Inferior parietal cortex (tissue), 1 donor: ENCODE data around the gene POU6F1.
"Not testable (repeated sequence)": the region's sequence is repeated elsewhere in the genome, so short reads cannot be mapped to it uniquely, and the experiment has no call there.

Experiments used
- DNase-seq: peaks from one replicate; pipeline ENCODE4 v3.0.0-alpha.2; 2016; ENCODE audit errors: extremely low spot score

Gene POU6F1, protein sequence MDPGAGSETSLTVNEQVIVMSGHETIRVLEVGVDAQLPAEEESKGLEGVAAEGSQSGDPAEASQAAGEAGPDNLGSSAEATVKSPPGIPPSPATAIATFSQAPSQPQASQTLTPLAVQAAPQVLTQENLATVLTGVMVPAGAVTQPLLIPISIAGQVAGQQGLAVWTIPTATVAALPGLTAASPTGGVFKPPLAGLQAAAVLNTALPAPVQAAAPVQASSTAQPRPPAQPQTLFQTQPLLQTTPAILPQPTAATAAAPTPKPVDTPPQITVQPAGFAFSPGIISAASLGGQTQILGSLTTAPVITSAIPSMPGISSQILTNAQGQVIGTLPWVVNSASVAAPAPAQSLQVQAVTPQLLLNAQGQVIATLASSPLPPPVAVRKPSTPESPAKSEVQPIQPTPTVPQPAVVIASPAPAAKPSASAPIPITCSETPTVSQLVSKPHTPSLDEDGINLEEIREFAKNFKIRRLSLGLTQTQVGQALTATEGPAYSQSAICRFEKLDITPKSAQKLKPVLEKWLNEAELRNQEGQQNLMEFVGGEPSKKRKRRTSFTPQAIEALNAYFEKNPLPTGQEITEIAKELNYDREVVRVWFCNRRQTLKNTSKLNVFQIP

DNA sequence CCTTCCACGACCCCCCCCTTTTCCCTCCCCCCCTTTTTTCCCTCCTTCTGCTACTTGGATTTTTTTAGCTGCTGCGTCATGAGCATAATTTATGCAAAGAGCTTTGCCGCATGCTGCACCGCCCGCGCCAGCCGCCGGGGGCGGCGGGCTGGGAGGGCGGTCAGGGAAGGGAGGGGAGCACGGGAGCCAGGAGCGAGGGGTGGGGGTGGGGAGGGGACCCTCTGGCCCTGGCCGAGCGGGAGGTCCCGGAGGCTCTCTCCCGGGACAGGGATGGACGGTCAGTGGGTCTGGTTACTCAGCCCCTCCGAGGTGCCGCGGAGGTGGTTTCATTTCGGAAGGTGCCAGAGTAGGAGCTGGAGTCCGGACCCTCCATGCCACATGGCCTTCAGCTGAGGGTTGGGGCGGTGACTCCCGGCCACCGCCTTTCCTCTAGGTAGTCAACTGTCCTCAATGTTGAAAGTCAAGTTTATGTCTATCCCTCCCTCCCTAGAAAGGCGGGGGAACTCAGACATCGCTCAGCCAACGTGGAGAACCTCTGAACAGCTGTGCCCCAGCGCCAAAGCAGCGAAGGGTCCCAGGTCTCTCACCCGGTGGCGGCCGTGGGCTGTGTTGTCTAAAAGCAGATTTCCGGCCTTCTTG, at the start of gene POU6F1:
POU6F1 (minus strand) TSS at position 95 of the 639 bp plus-strand sequence. CDS start 11,226 bp downstream, outside the sequence.
- DNase-seq = peak; percentile 78

DNA sequence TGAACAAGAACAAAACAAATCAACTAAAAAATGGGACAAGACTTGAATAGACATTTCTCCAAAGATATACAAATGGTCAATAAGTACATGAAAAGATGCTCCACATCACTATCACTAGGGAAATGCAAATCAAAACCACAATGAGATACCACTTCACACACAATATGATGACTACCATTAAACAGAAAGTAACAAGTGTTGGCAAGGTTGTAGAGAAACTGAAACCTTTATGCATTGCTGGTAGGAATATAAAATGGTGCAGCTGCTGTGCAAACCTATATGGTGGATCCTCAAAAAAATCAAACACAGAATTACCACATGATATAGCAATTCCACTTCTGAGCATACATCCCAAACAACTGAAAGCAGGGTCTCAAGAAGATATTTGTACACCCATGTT, 47.2 kb upstream of the POU6F1 start:
- no peak for DNase-seq

DNA sequence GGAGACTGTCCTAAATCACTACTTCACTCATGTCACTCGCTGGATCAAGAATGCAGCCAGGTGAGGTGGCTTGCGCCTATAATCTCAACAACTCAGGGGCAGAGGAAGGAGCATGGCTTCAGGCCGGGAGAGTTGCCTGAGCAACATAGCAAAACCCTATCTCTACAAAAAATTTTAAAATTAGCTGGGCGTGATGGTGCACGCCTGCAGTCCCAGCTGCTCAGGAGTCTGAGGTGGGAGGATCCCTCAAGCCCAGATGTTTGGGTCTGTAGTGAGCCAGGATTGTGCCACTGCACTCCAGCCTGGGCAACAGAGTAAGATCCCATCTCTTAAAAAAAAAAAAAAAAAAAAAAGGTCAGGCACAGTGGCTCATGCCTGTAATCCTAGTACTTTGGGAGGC, 46.4 kb upstream of the POU6F1 start:
- no peak for DNase-seq

DNA sequence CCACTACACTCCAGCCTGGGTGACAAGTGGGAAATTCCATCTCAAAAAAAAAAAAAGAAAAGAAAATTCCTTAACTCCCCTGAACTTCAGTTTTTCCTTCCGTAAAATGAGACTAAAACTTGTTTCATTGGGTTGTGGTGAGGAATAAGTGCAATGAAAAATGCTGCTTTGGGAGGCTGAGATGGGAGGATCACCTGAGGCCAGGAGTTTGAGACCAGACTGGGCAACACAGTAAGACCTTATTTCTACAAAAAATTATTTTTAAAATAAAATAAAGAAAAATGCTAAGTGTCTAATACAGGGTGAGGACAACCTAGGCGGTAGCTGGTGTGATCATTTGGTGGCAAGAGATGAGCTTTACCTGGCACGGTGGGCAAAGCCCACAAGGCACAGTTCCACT, 45.5 kb upstream of the POU6F1 start:
- no peak for DNase-seq

DNA sequence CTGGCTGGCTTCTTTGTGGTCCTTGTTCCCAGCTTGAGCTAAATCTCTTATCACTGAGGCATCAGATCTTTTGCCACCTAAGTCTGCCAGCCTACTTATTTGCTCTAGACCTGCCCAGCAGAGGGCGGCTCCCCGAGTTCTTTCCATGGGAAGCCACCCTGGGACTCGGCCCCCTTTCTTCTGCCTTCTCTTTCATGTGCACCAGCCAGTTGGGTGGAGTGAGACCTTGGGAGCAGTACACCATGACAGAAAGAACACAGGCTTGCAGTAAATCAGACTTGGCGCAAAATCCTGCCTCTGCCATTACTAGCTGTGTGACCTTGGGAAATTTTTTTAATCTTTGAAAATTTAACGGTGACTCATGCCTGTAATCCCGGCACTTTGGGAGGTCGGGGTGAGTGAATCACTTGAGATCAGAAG, 44.9 kb upstream of the POU6F1 start:
- no peak for DNase-seq

DNA sequence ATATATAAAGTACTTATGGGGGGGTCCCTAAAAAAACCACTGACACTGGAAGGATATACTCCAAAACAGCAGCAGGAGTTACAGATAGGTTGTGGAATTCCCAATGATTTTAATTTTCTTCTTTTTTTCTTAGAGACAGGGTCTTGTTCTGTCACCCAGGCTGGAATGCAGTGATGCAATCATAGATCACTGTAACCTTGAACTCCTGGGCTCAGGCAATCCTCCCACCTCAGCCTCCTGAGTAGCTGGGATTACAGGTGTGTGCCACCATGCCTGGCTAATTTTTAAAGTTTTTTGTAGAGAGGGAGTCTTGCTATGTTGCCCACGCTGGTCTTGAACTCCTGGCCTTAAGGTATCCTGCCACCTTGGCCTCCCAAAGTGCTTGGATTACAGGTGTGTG, 41.7 kb upstream of the POU6F1 start:
- not testable (repeated sequence) for DNase-seq

DNA sequence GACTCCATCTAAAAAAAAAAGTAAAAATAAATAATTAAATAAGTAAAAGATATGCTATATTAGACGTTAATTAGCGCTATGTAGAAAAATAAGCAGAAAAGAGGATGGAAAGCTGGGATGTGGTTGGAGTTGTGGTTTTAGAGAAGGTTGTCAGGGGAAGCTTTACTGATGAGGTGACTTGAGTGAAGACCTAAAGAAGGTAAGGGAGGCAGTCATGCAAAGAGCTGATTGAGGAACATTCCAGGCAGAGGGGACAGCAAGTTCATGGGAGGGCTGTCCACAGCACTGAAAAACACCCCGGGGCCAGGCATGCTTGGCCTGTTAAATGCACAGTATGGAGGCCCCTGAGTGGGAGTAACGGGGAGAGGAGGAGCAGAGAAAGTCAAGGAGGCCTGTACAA, 36.7 kb upstream of the POU6F1 start:
- no peak for DNase-seq

DNA sequence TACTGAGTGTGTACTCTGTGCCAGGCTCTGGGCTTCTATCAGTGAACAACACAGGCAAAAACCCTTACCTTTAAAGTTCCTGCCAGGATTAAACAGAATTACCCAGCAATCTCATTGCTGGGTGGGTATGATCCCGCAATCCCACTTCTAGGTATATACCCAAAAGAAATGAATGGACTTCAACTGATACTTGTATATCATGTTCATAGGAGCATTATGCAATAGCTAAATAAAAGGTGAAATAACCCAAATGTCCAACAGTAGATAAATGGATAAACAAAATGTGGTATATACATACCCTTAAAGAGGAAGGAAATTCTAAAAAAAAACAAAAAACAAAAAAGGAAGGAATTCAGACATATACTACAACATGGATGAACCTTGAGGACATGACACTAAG, 35.4 kb upstream of the POU6F1 start:
- DNase-seq = no peak

DNA sequence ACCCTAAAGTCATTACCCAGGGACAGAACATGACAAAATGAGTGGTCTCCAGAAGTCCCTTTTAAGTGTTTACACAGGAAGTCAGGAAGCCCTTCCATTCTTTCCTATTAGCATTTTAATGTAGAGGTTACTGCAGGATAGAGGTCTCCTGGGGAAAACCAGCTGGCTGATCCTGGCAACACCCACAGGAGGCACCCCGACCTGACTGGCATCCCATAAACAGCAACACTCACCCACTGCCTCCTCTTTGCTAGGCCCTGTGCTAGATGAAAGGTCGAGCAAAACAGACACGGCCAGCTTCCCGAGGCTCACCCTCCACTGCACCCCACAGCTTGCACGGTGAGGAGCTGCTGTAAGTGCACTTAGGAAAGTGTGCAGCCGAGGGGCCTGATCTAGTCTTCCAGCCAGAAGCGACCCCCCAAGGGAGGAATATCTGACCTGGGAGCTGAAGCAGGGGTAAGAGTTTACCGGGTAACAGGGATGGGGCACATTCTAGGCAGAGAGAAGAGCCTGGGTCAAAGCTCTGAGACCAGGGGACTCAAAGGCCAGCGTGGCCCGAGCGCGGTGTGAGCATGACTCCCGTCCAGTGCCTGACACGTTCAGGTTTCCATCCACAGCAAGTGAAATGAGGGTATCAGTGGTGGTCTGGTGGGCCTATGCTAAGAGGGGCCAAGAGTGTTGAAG, 29.8 kb upstream of the POU6F1 start:
- DNase-seq = no peak

DNA sequence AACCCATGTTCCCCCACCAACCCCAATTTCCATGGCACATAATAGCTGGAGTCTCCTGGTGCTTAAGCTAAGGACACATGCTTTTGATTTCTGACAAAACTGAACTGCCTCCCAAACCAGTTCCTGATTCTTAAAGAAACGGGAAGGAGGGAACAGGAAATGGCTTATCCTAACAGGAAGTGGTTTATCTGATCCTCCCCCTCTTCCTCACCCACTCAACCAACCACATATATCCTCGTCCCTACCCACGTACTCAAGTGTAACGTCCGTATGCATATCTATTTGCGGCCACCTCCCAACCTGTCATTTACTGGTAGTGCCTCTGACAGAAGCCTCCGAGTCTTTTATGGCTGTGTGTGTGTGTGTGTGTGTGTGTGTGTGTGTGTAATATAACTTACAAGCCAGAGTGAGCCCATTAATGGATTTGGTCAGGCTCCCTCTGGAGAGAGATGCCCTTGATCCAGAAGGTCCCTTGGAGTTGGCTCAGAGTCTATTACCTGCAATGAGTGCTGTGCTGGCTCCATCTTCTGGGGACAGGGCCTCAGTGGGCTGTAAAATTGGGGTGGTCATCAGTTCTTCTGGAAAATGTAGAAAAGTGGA, 28.5 kb upstream of the POU6F1 start:
- DNase-seq = no peak

DNA sequence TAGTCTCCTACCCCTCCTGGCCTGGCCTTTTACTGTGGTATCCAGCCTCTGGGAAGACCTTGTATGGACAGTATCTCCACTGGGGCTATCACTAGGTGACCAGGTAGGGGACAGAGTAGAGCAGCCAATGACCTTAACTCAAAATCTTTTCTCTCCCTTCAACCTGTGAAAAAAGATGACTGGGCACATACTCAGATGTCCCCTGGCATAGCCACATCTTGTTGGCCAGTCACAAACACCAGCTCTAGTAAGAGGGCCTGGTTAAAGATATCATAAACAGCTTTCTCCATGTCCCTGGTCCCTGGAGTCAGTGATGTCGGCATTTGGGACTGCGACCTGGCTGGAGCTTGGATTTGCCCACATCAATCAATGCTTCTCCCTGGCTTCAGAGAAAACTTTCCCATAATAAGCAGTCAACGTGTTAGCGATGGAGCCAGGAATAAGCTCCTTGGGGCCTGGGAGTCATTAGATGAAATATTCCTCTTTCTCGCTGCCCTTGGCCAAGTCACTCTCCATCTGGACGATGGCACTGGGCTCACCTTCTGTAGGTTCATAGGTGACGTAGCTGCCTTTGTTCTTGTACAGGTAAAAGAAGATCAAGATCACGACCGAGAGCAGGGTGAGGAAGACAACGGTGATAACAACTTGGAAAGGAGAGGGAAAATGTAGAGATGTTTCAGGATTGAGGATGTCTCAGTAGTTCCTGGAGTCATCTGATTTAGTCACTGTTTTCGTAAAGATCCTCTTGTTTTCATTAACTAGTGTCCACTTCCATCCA, 27.8 kb upstream of the POU6F1 start:
- DNase-seq = no peak

DNA sequence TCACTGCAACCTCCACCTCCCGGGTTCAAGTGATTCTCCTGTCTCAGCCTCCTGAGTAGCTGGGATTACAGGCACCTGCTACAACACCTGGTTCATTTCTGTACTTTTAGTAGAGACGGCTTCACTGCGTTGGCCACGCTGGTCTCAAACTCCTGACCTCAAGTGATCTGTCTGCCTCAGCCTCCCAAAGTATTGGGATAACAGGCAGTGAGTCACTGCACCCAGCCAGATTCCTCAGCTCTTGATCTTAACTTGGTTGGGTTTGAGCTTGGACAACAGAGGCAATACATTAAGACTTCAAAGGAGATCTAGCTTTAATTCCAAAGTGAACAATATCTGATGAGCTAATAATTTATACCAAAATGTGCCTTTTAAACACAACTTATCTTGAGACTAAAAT, 26.4 kb upstream of the POU6F1 start:
- DNase-seq = no peak

DNA sequence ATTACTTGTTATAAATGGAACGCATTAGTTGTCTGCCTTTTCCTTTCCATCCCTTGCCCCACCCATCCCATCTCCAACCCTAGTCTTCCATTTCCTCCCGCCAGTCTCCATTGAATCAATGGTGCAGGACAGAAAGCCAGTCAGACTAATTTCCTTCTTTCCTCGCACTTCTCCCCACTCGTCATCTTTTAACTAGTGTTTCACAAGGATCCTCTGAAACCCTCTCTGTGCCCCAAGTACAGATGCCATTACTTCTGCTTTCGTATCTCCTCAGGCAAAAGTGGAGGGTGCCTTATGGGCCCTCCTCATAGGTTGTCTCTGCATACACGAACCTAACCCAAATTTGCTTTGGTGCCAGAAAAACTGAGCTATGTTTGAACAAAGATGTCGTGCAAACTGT, 25.0 kb upstream of the POU6F1 start:
- DNase-seq = no peak

DNA sequence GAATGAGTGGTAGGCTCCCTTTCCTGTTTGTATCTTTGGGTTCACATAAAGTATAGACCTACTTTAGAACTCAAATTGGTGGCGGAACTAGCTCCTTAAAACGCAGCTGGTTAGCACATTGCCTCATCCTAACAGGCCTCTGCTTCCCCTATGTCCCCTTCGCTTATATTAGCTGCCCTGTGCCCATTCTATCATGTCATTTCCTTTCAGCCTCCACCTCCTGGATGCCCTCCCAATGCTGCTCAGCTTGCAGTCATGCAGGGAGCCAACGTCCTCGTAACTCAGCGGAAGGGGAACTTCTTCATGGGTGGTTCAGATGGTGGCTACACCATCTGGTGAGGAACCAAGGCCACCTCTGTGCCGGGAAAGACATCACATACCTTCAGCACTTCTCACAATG, 24.3 kb upstream of the POU6F1 start:
- DNase-seq = no peak

DNA sequence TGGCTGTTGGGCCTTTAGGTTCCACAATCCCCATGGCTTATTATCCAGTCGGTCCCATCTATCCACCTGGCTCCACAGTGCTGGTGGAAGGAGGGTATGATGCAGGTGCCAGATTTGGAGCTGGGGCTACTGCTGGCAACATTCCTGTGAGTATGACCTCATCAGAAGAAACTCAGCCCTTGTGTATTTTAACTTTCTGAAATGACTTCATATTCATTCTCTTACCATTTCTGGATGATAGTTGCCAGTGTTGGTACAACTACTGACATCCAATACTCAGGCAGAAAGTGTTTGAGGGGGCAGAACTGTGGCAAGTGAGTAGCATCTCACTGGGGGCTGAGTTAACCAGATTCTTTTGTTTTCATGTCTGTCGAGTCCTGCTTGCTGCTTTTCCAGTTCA, 23.1 kb upstream of the POU6F1 start:
- DNase-seq = no peak

DNA sequence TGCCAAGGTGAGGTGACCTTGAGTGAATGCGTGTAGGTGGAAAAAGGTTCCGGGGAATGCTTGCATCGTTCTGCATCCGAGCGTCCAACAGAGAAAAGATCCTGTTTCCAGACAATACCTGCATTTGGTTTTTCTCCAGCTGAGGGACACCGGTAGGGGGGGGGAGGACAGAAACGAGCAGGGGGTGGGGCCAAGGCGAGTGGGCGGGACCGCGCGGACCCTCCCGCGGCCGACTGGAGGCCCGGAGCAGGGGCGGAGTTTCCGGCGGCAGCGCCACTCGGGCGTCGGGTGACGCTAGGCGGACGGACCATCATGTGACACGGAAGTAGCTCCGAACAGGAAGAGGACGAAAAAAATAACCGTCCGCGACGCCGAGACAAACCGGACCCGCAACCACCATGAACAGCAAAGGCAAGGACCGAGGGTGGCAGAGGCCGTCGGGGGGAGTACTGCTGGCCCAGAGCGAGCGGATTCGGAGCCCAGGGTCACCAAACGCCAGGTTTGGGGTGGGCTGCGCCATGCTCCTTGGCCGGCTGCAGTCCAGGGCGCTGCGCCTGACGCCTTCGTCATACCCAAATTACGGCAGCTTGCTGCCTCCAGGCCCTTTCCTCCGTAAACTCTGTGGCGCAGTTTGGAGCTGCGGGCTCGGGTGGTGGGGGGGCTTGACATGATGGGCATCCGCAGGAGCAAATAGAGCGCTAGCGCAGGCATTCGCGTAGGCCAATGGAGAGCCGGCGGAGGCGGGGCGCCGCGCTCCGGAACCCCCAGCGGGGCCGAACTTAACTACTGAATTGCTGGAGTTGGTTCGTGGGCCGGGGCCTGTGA, 20.9 kb upstream of the POU6F1 start, which contains the start of gene DAZAP2:
DAZAP2 (plus strand) TSS at position 317 of the 825 bp plus-strand sequence; CDS start at position 399, 82 bp downstream.
- peak; percentile 92 for DNase-seq

DNA sequence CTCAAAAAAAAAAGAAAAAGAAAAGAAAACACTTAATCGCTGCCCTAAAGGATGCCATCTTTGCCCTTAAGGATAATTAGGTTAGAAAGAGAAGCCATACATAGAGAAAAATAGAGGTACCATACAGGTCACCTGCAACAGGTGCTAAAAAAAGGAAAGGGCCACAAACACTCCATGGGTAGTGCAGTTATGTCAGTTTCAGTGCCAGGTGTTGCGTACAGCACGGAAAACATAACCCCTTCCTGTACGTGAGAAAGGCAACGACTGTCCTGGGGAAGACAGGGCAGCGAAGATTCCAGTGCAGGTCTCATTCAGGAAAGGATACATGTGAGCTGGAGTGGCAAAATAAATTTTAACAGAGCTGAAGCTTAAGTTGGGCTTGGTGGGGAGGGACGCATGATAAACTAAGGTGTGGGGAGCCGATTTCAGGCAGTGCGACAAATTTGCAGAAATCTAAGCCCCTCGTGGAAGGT, 20.2 kb upstream of the POU6F1 start:
- no peak for DNase-seq

DNA sequence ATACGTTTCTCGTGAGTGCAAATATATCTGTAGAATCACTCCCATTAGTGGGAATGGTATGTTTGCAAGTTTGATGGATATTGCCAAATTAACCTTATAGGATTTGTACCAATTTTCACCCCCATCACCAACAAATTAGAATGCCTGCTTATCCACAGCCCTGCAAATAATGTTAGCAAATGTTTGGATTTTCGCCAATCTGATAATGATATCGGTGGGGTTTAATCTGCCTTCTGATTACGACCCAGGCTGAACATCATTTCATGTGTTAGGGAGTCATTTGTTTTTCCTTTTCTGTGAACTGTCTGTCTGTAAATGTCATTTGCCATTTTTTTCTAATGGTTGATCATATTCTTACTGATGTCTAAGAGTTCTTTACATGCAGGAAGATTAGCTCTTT, 16.7 kb upstream of the POU6F1 start:
- DNase-seq = no peak

DNA sequence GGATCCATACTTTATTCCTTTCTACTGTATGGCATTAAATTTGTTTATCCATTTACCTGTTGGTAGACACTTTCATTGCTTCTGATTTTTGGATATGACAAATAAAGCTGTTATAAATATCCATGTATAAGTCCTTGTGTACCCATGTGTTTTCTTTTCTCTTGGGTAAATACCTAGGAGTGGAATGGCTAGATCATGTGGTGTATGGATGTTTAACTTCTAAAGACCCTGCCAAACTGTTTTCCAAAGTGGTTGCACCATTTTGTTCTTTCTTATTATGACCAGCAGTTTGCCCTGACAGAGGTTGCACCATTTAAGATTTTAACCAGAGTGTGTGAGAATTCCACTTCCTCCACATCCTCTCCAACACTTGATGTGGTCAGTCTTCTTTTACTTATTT, 14.8 kb upstream of the POU6F1 start:
- DNase-seq = no peak
